Right lobe of liver (tissue), 6 donors: Measurements from ENCODE around the gene CERS5. TPM values are rescaled to one million over a fixed set of nuclear protein-coding genes. Genes with fewer than 3 reads are reported as not detected.

Experiments used
- ATAC-seq, 4 donors: fragments of 200-7000 bp; cut with Tn5 transposase; one replicate each; pipeline ENCODE4 v1.9.1; 2020; ENCODE audit warnings: mild to moderate bottlenecking in 4 of 4, moderate library complexity in 4 of 4
- DNase-seq, 3 donors: peaks; one replicate each; pipeline ENCODE4 v3.0.0-alpha.2; 2020
- H3K27ac ChIP-seq, 3 donors: fragments of 200-600 bp; one replicate each; pipeline ENCODE4 v1.8.0; 2022
- H3K27me3 ChIP-seq, 2 donors: fragments of 200-600 bp; one replicate each; pipeline ENCODE4 v1.8.0; 2022
- H3K36me3 ChIP-seq, 4 donors: fragments of 200-600 bp; sonication (generic) in 1 of 4; one replicate each; pipeline versions ENCODE4 v1.5.1 to v1.8.0; 2017 to 2022; ENCODE audit warnings: control low read depth in 1 of 4
- H3K4me1 ChIP-seq, 4 donors: fragments of 200-600 bp; sonication (generic) in 1 of 4; one replicate each; pipeline versions ENCODE4 v1.5.1 to v1.8.0; 2017 to 2022; ENCODE audit warnings: control low read depth in 1 of 4
- H3K4me3 ChIP-seq, 3 donors: fragments of 200-600 bp; one replicate each; pipeline ENCODE4 v1.8.0; 2022
- H3K9me3 ChIP-seq, 4 donors: fragments of 200-600 bp; sonication (generic) in 1 of 4; one replicate each; pipeline versions ENCODE4 v1.5.1 to v1.8.0; 2017 to 2022; ENCODE audit warnings: control low read depth in 1 of 4
- POLR2A ChIP-seq: fragments of 450-650 bp; IDR thresholded peaks from one replicate; pipeline ENCODE4 v1.6.1; 2017; ENCODE audit warnings: antibody characterized with exemption, mild to moderate bottlenecking
- WGBS: methylation state at CpG from one replicate; pipeline ENCODE4 v1.1.6; 2018; ENCODE audit warnings: low coverage, low lambda C conversion rate; ENCODE audit not compliant: insufficient coverage; ENCODE audit errors: missing lambda C conversion rate; 5-methylcytosine and 5-hydroxymethylcytosine counted together
- intact Hi-C, 2 donors: fragments of 100-400 bp; cut with DNase I; formaldehyde crosslinking; loops; one replicate each; pipeline versions ENCODE4 v1.11.2 to v1.14.1; 2022
- total RNA-seq, 6 experiments: library from RNA; depleted of rRNA in 2 of 6; stranded (reverse); fragments of >200 nt in 2 of 6; fragmentation: NEBNext Ultra II Directional in 3 of 6; extraction: Animal tissue kit (Norgen Biotek cat#: 25700) in 3 of 6; gene quantifications; one replicate each; pipeline versions ENCODE4 v1.1.0 to v1.2.4, GENCODE V29; 2016 to 2023
- TF ChIP-seq, protein P1 (sequence below), 4 donors: fragments of 200-600 bp in 3 of 4; fragments of 450-650 bp in 1 of 4; IDR thresholded peaks; one replicate each; pipeline versions ENCODE4 v1.5.1 to v1.8.0; 2016 to 2022; ENCODE audit warnings: antibody characterized with exemption in 4 of 4, mild to moderate bottlenecking in 2 of 4
- donor health status: DM: no; HTN: yes; CAD: no.
- donor health status: DM: no; HTN: no; CAD: no.
- donor health status: DM: no; HTN: no; CAD: no.
- donor health status: DM: no; HTN: yes; CAD: no.
- donor health status: DM: no; HTN: yes; CAD: no.

Gene CERS5
- total RNA-seq, 6 experiments from 2014 or later: 5.0 to 12.0 (median 8.0) TPM

- no peak for ATAC-seq
- 86% methylated on average over 8 of the region's 8 CpGs for WGBS
These were observed 24.2 kb downstream of the CERS5 start for GRCh38 chr12:50142993-50143392.

DNA sequence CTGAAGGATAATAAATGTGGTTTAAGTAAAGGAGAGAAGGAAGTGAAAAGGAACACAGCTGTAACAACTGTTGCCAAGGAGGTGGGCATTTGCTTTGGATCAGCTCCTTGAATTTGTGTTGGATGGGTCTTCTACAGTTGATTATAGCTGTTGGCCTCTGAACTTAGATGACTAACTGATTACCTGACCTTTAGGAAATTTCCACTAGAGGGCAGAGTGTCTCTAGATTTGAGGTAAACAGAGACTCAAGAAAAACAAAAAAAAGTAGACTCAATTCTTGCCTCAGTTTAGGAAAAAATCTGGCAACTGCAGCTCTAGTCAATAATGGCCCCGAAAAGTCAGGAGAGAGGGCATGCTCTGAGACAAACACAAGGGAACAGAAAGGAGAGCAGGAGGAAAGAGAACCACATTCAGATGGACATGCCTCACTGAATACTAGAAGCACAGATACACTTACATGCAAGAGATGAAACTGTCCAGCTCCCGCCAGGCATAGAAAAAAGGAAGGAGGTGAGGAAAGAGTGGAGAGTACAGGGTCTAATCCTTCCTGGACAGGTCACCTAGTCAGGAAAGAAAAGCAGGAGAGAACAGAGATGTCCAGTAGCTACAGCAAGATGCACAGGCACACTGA lies 34.5 kb downstream of the CERS5 start:
- intact Hi-C loops: no loop called here
- TF ChIP-seq, protein P1, sequence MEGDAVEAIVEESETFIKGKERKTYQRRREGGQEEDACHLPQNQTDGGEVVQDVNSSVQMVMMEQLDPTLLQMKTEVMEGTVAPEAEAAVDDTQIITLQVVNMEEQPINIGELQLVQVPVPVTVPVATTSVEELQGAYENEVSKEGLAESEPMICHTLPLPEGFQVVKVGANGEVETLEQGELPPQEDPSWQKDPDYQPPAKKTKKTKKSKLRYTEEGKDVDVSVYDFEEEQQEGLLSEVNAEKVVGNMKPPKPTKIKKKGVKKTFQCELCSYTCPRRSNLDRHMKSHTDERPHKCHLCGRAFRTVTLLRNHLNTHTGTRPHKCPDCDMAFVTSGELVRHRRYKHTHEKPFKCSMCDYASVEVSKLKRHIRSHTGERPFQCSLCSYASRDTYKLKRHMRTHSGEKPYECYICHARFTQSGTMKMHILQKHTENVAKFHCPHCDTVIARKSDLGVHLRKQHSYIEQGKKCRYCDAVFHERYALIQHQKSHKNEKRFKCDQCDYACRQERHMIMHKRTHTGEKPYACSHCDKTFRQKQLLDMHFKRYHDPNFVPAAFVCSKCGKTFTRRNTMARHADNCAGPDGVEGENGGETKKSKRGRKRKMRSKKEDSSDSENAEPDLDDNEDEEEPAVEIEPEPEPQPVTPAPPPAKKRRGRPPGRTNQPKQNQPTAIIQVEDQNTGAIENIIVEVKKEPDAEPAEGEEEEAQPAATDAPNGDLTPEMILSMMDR (IDR thresholded peaks at IDR 0.05): peak; percentile 37 to 65 (median 52)
- no peak for TF ChIP-seq POLR2A
- Histone ChIP-seq H3K4me3 (no peak overlapping the region), H3K36me3 (peaks cover 0 to 24% (median 11%) of the 10 kb centered on the region in 4 donors), H3K27me3 (no peaks in the 10 kb centered on the region), H3K4me1 (no peaks in the 10 kb centered on the region), H3K27ac (no peak overlapping the region), H3K9me3 (no peaks in the 10 kb centered on the region)
- 41% methylated on average over 2 of the region's 2 CpGs for WGBS
- DNase-seq (no peak), ATAC-seq (peak in 3 of 4 donors; percentile 42 to 76 (median 51))

More at GRCh38 chr12:50142993-50143392, 24.2 kb downstream of the CERS5 start:
- H3K4me1 ChIP-seq: no peaks in the 10 kb centered on the region
- no peak for TF ChIP-seq POLR2A
- TF ChIP-seq, protein P1 (IDR thresholded peaks at IDR 0.05): no peak
- DNase-seq: no peak
- intact Hi-C loops: no loop called here
- no peak overlapping the region for H3K4me3 ChIP-seq
- no peaks in the 10 kb centered on the region for H3K27me3 ChIP-seq
- H3K36me3 ChIP-seq: peaks cover 0 to 9% (median 0%) of the 10 kb centered on the region in 4 donors
- H3K27ac ChIP-seq: no peak overlapping the region
- no peaks in the 10 kb centered on the region for H3K9me3 ChIP-seq

DNA sequence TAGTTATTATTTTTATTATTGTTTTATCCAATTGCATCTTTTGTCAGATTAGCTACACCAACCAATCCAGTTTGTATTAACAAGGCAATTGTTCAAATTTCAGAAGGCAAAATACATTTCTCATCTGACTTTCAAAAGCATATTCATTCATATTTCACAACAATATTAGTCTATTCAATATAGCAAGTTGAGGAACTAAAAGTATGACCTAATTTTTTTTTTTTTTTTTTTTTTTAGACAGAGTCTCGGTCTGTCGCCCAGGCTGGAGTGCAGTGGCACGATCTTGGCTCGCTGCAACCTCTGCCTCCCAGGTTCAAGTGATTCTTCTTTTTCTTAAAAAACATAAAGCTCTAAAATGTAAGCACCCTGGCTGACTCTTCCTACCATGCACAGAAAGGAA lies 37.9 kb downstream of the CERS5 start:
- Histone ChIP-seq H3K27me3 (no peaks in the 10 kb centered on the region), H3K4me1 (no peaks in the 10 kb centered on the region), H3K9me3 (no peaks in the 10 kb centered on the region), H3K4me3 (no peak overlapping the region), H3K36me3 (peaks cover 0 to 25% (median 9%) of the 10 kb centered on the region in 4 donors), H3K27ac (no peak overlapping the region)
- ATAC-seq: no peak
- no peak for TF ChIP-seq POLR2A
- TF ChIP-seq, protein P1 (IDR thresholded peaks at IDR 0.05): no peak
- WGBS: 60% methylated on average over 1 of the region's 4 CpGs
- intact Hi-C loops: no loop called here
- DNase-seq: no peak

DNA sequence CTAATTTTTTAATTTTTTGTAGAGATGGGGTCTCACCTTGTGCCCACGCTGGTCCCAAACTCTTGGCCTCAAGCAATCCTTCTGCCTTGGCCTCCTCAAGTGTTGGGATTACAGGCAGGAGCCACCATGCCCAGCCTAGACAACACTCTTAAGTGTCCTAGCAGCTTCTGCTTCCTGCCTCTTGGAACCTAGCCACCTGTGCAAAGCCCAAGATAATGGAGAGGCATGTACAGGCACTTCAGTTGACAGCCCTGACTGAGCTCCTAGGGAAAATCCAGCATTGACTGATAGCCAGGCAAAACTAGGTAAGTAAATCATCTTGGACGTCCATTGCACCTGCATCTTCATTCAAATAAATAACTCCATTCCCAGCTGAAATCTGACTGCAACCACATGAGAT lies 39.6 kb downstream of the CERS5 start:
- Histone ChIP-seq H3K27ac (no peak overlapping the region), H3K27me3 (no peaks in the 10 kb centered on the region), H3K4me3 (no peak overlapping the region), H3K36me3 (peaks cover 0 to 33% (median 9%) of the 10 kb centered on the region in 4 donors), H3K4me1 (no peaks in the 10 kb centered on the region), H3K9me3 (no peaks in the 10 kb centered on the region)
- WGBS: no CpG with 5 or more reads among the region's 2 CpGs
- ATAC-seq (peak in 1 of 4 donors; percentile 24), DNase-seq (no peak)
- TF ChIP-seq, protein P1 (IDR thresholded peaks at IDR 0.05): no peak
- no peak for TF ChIP-seq POLR2A
- intact Hi-C loops: no loop called here
